Activated CD4-positive, CD25-positive, alpha-beta regulatory T cell treated with anti-CD3 and anti-CD28 coated beads, Interleukin-2, amount 50 U/mL, for 16 hours (primary cell): ENCODE data around the gene MYOZ1.

Experiments
- DNase-seq: peaks from one replicate; pipeline ENCODE4 v3.0.0-alpha.2; 2020; ENCODE audit warnings: low read depth, low spot score

The MYOZ1 gene

DNA sequence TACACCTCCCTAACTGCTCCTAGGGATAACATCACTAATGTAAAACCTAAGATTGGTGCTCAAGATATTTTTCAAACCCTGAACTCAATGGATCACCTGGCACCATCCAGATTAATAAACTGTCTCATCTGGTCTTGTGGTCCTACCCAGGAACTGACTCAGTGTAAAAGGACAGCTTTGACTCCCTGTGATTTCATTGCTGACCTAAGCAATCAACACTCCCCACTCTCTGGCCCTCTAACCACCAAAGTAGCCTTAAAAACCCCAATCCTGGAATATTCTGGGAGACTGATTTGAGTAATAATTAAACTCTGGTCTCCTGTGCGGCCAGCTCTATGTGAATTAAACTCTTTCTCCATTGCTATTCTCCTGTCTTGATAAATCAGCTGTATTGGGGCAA is 43.9 kb downstream of the MYOZ1 start:
- no peak for DNase-seq

DNA sequence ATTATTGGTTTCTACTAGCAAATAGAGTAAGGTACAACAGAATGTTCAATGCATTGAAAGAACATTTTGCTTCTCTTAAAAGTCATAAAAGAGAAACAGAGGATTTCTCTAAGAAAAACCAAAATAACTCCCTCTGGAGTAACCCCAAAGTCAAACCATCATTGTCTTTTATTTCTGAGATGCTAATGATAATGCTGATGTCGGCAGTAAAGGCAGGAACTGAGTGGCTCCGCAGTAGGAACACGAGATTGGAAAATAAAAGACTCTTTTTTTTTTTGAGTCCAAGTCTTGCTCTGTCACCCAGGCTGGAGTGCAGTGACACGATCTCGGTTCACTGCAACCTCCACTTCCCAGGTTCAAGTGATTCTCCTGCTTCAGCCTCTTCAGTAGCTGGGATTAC is 47.5 kb downstream of the MYOZ1 start:
- no peak for DNase-seq

DNA sequence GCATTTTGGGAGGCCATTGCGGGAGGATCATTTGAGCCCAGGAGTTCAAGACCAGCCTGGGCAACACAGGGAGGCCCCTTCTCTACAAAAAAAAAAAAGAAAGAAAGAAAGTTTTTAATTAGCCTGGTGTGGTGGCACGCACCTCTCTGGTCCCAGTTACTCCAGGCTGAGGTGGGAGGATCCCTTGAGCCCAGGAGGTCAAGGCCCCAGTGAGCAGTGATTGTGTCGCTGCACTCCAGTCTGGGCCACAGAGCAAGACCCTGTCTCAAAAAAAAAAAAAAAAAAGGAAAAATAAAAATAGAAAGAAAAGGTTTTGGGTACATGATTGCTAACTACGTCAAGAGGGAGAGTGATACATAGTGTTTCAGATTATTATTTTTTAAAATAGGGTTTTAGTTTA is 48.2 kb downstream of the MYOZ1 start:
- no peak for DNase-seq

DNA sequence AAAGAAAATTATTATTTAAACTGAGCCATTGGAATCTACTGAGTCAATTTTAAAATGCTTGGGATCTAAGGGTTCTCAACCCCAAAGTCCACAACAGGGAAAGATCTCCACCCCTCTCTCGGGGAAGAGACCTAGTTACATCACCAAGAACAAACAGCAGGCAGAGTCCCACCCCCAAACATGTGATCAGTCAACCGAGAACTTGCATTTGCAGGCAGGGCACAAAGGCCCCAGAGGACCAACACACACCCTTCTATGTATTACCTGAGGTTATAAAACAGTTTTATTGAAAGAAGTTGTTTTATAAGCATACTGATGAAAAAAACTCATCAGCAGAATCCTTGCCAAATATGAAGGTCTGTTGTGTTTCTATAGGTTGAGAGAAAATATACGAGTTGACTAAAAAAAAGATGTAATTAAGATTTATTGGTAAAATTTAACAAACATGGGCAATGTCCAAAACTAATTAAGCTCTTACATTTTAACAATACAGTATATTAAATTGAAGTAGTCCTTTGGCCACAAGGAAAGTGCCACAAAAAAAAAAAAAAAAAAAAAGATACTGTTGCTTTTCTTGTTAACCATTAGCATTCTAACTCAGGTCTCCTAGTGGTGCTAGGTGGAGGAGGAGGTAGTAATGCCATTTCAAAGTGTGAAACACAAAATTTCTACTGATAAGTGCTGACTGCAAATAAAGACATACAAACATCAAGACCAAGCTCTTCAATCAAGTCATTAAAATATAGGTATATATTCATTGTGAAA is 49.2 kb downstream of the MYOZ1 start:
- no peak for DNase-seq

DNA sequence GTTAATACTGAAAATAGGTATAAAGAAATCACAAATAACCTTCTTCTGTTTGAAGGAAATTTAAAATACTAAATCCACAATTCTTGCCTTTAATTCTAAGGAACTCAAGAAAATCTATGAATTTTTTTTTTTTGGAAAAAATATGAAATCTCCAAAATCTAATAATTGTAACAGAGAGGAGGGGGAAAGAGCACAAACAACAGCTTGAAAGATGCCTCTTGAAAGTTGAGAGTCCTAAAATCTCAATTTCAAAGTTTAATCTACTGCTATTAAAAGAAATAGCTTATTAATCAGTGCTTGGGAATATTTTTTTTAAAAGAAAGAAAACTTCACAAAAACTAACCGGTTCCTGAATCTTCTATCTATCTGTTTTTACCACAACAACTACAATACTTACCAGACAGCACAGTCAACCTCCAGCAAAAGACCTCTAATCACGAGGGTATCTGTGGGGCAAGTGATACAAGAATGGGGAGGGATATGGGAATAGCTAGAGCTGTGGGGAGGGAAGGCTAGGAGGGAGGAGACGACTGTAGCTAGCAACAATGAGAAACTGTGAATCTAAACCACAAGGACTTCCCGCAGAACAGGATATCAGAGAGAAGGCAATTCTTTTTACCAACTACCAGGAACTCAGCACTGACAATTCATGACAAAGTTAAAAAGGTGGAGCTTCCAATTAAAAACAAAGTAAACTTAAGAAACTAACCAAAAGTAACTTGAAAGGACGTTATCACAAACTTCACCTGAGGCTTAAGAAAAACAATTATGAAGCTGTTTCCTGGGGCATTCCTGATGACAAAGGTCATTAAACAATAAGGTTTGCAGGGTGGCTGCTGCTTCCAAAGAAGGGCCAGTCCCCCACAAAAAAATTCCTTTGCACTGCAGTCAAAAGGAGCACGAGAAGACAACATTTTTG is 50.1 kb downstream of the MYOZ1 start, which contains the start of gene USP54:
Gene USP54, minus strand, starts transcription at position 462 of the 919 bp plus-strand sequence. CDS start 15,684 bp downstream, outside the sequence.
- DNase-seq, result no peak

DNA sequence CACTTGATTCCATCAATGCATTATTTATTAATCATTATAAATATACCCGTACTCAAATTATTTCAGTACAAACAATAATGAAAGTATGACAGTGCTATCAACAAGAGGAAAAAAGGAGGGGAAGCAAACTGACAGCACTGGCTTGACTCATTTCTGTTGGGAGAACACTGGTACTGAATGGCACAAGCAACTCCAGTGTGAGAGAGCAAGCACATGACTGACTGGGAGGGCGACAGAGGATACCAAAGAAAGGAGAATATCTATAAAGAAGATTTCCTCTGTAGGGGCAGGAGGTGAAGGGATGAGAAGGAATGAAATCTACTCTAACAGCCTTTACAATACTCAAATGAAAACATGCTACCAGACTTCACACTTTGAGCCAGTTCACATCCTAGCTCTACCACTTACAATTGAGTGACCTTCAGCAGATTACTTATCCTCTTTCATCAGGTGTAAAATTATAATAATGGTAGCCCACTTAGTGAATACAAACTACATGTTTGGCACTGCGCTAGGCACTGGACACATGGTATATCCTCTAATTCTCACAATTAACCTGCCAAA is 51.6 kb downstream of the MYOZ1 start:
- no peak for DNase-seq

DNA sequence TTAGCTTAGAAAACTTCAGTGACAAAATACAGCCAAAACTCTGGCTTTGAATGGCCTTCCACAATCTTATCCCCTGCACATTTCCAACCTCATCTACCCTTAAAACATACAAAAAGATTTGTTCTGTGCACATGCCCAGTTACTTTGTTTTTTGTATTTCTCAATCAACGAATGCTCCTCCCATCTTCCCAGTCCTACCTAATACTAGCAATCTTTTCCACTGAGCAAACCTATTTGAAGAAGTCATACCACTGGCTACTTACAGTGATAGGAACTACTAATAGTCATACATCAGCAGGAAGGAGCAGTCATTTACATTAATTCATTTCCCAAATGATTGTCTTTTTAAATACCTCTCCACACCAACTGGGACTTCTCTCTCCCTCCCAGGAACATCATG is 52.6 kb downstream of the MYOZ1 start:
- DNase-seq, result no peak

DNA sequence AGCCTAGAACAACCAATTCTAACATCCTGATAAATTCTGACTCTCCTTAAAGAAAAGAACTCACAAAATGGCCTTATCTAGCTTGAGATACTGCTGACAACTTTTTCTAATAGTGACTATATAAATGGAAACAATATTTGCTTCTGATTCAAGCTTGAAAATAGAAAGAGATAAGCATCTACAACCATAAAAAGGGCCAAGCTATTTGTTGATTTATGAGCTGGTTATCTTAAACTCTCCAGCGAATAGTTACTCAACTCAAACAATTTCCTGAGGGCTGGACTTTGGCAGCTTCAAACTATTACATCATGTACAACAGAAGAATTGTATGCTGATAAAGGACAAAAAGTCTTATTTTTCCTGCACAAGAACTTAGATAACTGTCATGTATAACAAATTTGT is 54.7 kb downstream of the MYOZ1 start:
- DNase-seq, result no peak

DNA sequence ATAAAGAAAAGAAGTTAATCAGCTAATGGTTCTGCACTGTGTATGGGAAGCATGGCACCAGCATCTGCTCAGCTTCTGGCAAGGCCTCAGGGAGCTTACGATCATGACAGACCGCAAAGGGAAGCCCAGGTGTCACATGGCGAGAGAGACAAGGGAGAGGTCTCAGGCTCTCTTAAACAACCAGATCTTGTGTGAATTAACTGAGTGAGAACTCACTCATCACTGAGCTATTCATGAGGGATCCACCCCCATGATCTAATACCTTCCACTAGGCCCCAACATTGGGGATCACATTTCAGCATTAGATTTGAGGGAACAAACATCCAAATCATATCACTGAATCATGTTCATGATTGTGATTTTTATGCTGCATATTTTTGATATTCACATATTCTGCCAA is 55.9 kb downstream of the MYOZ1 start:
- DNase-seq, result no peak

DNA sequence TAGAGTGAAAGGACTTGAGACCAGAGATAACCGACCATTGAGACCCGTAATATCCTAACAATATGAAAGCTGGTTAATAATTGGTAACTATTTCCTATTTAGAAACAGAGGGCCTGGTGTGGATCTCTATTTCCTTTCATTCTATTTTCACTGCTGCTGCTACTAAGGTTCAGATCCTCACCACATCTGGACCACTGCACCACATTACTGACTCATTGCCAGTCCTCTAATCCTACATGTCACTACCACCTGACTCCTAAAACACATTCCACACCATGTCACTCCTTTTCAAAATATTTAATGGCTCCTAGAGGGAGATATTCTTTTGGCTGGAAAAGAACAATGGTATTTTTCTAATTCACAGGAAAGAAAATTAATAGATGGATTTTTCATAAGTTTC is 56.5 kb downstream of the MYOZ1 start:
- DNase-seq, result no peak

DNA sequence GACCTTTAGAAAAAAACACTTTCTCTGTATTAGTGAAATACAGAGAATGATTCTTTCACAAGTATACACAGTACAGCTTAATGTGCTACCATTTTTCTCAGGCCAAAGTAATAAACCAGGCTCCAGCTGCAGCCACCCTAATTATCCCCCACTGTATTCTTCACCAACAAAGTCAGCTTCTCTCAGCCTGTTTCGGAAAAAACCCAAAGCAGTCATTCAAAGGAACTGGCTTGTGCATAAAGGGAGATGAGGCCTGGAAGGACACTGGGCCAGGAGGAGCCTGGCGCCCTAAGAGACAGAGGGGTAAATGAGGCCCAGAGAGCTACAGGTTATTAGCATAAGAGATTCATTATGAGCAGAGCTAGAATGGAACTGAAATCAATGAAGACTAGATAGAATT is 59.4 kb downstream of the MYOZ1 start:
- no peak for DNase-seq
